ENCODE results near the gene F12.

Gene F12

DNA sequence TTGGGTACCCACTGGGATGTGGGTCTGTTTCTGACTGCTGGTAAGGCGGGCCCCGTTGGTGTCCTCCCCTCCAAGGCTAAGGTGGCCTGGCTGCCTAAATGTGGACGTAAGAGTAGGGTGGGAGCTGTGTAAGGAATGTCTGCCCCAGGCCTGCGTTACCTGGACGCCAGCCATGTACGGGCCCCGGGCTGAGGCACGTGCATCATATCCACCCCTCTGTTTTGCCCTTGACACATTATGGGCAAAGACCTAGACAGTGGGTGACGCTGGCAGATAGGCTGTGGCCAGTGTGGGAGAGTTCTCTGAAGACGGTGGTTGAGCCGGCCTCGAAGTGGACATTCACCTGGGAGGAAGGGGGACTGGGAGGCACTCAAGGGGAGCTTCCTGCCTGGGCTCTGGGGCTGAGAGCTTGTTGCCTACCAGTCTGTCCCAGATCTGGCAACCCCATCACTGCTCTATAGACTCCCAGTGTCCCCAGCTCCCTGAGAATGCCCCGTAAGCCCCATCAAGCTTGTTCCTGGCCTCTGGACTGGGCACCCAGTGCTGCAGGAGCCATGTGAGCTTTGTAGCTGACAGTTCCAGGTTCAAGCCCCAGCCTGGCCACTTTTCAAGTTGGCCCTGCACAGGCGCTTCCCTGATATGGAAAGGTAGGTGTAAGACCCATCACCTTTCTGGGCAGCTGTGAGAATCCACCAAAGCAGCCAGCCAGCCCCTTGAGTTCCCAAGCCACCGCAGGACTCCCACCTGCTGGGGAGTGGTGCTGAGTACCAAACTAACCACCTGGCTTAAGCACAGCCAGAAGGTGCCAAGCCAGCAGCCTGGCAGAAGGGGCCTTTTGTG is 34.0 kb upstream of the F12 start:
- Histone ChIP-seq H3K27ac (replicated peaks) (no peak overlapping the region), H3K27me3 (ENCODE audit: insufficient read depth, poor library complexity, severe bottlenecking) (no peaks in the 10 kb centered on the region), H3K4me3 (replicated peaks; ENCODE audit: insufficient read depth, low read length) (no peak overlapping the region)
- peak in 1 of 2 experiments; percentile 22 for DNase-seq (ENCODE audit: low read depth in 1 of 2, low spot score in 1 of 2)
- TF ChIP-seq POLR2AphosphoS5 (IDR thresholded peaks at IDR 0.05; ENCODE audit: low read depth) (peak; percentile 71), GABPA (IDR thresholded peaks at IDR 0.05; ENCODE audit: low read depth) (no peak)

DNA sequence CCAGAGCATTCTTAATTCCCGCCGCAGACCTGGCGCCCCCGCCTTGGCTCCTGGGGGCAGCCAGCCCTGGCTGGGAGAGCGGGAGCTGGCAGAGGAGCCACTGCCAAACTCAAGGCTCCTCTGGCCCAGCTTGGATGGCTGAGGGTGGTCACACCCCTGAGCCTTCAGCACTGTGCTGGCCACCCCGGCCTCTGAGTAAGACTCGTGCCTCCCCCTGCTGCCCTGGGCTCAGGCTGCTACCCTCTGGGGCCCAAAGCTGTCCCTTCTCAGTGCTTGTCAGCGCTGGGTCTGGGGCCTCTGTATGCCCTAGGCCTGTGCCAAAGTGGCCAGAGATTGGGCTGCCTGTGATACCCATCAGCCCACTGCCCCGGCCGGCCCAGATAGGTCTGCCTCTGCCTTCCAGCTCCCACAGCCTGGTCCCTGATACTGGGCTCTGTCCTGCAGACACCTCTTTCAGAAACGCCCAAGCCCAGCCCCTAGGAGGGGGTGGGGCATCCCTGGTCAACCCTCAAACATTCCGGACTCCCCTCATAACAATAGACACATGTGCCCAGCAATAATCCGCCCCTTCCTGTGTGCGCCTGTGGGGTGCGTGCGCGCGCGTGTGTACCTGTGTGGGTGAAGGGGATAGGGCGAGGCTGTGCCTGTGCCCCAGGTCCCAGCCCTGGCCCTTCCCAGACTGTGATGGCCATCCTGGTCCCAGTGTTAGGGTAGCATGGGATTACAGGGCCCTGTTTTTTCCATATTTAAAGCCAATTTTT is 32.9 kb upstream of the F12 start:
- H3K27me3 ChIP-seq (ENCODE audit: insufficient read depth, poor library complexity, severe bottlenecking): no peaks in the 10 kb centered on the region
- no peak overlapping the region for H3K27ac ChIP-seq (replicated peaks)
- TF ChIP-seq REST (IDR thresholded peaks at IDR 0.05; ENCODE audit: insufficient replicate concordance, low read depth) (no peak), POLR2AphosphoS5 (IDR thresholded peaks at IDR 0.05; ENCODE audit: low read depth) (peak; percentile 64)
- H3K4me3 ChIP-seq (replicated peaks; ENCODE audit: insufficient read depth, low read length): no peak overlapping the region
- peak in 1 of 2 experiments; percentile 36 for DNase-seq (ENCODE audit: low read depth in 1 of 2, low spot score in 1 of 2)

GRCh38 chr5:177440990-177441780 is 31.8 kb upstream of the F12 start:
- TF ChIP-seq POLR2AphosphoS5 (IDR thresholded peaks at IDR 0.05; ENCODE audit: low read depth): 0 out of 2 replicates have a peak, but pooled peaks have one; percentile 1
- TF ChIP-seq GABPA (IDR thresholded peaks at IDR 0.05; ENCODE audit: low read depth): no peak
- no peak overlapping the region for H3K4me3 ChIP-seq (replicated peaks; ENCODE audit: insufficient read depth, low read length)
- H3K27ac ChIP-seq (replicated peaks): no peak overlapping the region
- peak in 1 of 2 experiments; percentile 34 for DNase-seq (ENCODE audit: low read depth in 1 of 2, low spot score in 1 of 2)
- no peaks in the 10 kb centered on the region for H3K27me3 ChIP-seq (ENCODE audit: insufficient read depth, poor library complexity, severe bottlenecking)

- no peak overlapping the region for H3K27ac ChIP-seq (replicated peaks)
- no peak for DNase-seq (ENCODE audit: low read depth in 1 of 2, low spot score in 1 of 2)
Observed at GRCh38 chr5:177440211-177440989, 31.0 kb upstream of the F12 start.

More at GRCh38 chr5:177440211-177440989, 31.0 kb upstream of the F12 start:
- Histone ChIP-seq H3K4me3 (replicated peaks; ENCODE audit: insufficient read depth, low read length) (no peak overlapping the region), H3K27me3 (ENCODE audit: insufficient read depth, poor library complexity, severe bottlenecking) (no peaks in the 10 kb centered on the region)
- TF ChIP-seq CTCF (IDR thresholded peaks at IDR 0.05; ENCODE audit: insufficient read depth, low read length) (no peak), REST (IDR thresholded peaks at IDR 0.05; ENCODE audit: insufficient replicate concordance, low read depth) (no peak), POLR2AphosphoS5 (IDR thresholded peaks at IDR 0.05; ENCODE audit: low read depth) (peak; percentile 68), SPI1 (IDR thresholded peaks at IDR 0.05; ENCODE audit: borderline replicate concordance, low read depth) (no peak)

Data from HL-60 (cell line).